GM21576 (cell line): ENCODE measurements around the gene APMAP.

ENCODE experiments used
- ATAC-seq: cut with Tn5 transposase; IDR thresholded peaks from one replicate; pipeline ENCODE4 v1.9.1; 2021; ENCODE audit warnings: mild to moderate bottlenecking, moderate library complexity; ENCODE audit not compliant: unreplicated experiment

The APMAP gene

GRCh38 chr20:24990810-24991252, 1.7 kb downstream of the APMAP start:
- no peak for ATAC-seq

- no peak for ATAC-seq
These were observed 3.4 kb downstream of the APMAP start for GRCh38 chr20:24989162-24989561.

- no peak for ATAC-seq
These were observed 4.4 kb downstream of the APMAP start for GRCh38 chr20:24987873-24988835.

GRCh38 chr20:24987244-24987643, 5.3 kb downstream of the APMAP start:
- ATAC-seq, result no peak

GRCh38 chr20:24986436-24987015, 6.0 kb downstream of the APMAP start:
- ATAC-seq, result no peak

GRCh38 chr20:24985802-24986201, 6.7 kb downstream of the APMAP start:
- ATAC-seq, result no peak

GRCh38 chr20:24984961-24985640, 7.5 kb downstream of the APMAP start:
- ATAC-seq, result no peak

GRCh38 chr20:24983896-24984295, 8.7 kb downstream of the APMAP start:
- no peak for ATAC-seq

- ATAC-seq, result no peak
These were observed 10.8 kb downstream of the APMAP start for GRCh38 chr20:24981790-24982189.

- no peak for ATAC-seq
These were observed 11.3 kb downstream of the APMAP start for GRCh38 chr20:24981282-24981681.

- ATAC-seq, result no peak
These were observed 12.1 kb downstream of the APMAP start for GRCh38 chr20:24980291-24981053.

- no peak for ATAC-seq
These were observed 13.3 kb downstream of the APMAP start for GRCh38 chr20:24979036-24979960.

GRCh38 chr20:24978513-24978912, 14.0 kb downstream of the APMAP start:
- ATAC-seq, result no peak

GRCh38 chr20:24977797-24978196, 14.8 kb downstream of the APMAP start:
- ATAC-seq, result no peak

- no peak for ATAC-seq
These were observed 15.2 kb downstream of the APMAP start for GRCh38 chr20:24977336-24977735.

GRCh38 chr20:24972341-24972740, 20.2 kb downstream of the APMAP start:
- no peak for ATAC-seq

- no peak for ATAC-seq
These were observed 21.0 kb downstream of the APMAP start for GRCh38 chr20:24971376-24972101.

GRCh38 chr20:24970754-24971153, 21.8 kb downstream of the APMAP start:
- no peak for ATAC-seq

- ATAC-seq, result no peak
These were observed 22.5 kb downstream of the APMAP start for GRCh38 chr20:24970030-24970553.
